HepG2 (cell line): ENCODE results near the gene ARHGEF26. TPM values are rescaled to one million over a fixed set of nuclear protein-coding genes. Genes with fewer than 3 reads are reported as not detected.

ENCODE experiments used
- ATAC-seq: fragments of 200-7000 bp; cut with Tn5 transposase; 3 replicates; pipeline ENCODE4 v1.9.1; 2020; ENCODE audit warnings: mild to moderate bottlenecking, moderate library complexity
- BruUV-seq: library from RNA; stranded (reverse); fragments of 400-500 nt; replicated peaks from 2 replicates; lab custom pipeline; 2021; lab: Mats Ljungman, UMichigan
- CTCF ChIA-PET: fragments of 300-600 bp; formaldehyde crosslinking; extraction: SDS; loops from one replicate; lab custom pipeline; 2021; ENCODE audit warnings: low total read pairs, inconsistent platforms, low intra/inter-chr PET ratio; lab: Yijun Ruan, JAX
- POLR2A ChIA-PET: fragments of 350-600 bp; sonication (Branson Sonifier 250); formaldehyde crosslinking; loops from one replicate; lab custom pipeline; 2020; ENCODE audit warnings: antibody characterized with exemption, inconsistent platforms; lab: Yijun Ruan, JAX
- DNase-seq: peaks from one replicate; pipeline ENCODE4 v3.0.0-alpha.2; 2015; ENCODE audit warnings: low spot score
- FAIRE-seq: peaks from 3 replicates; lab custom pipeline; 2011; peaks lifted over from hg19 to GRCh38; lab: Jason Lieb, UNC
- H2AFZ ChIP-seq: one replicate; pipeline ENCODE4 v1.6.1; 2011; ENCODE audit warnings: low read length, inconsistent platforms
- H3K27ac ChIP-seq: fragments of 300-600 bp; 3 replicates; pipeline ENCODE4 v1.8.0; 2011; ENCODE audit warnings: mixed run types, mild to moderate bottlenecking, mixed read lengths, low read length, inconsistent platforms; ENCODE audit not compliant: insufficient read depth; ENCODE audit errors: extremely low read length
- H3K27me3 ChIP-seq, 2 experiments: fragments of 200-600 bp in 1 of 2; 2 replicates in 1 of 2; 3 replicates in 1 of 2; pipeline versions ENCODE4 v1.6.0 to v1.8.0; 2011; ENCODE audit warnings: low read length in 2 of 2, mild to moderate bottlenecking in 2 of 2, moderate library complexity in 2 of 2, inconsistent platforms in 1 of 2; ENCODE audit not compliant: insufficient read depth in 2 of 2, control insufficient read depth in 1 of 2
- H3K36me3 ChIP-seq, 2 experiments: fragments of 200-600 bp in 1 of 2; replicated peaks in 1 of 2; 2 replicates in 1 of 2; 3 replicates in 1 of 2; pipeline versions ENCODE4 v1.5.1 to v1.8.0; 2011; ENCODE audit warnings: low read length in 2 of 2, inconsistent platforms in 1 of 2; ENCODE audit not compliant: insufficient read depth in 2 of 2, control insufficient read depth in 1 of 2
- H3K4me1 ChIP-seq: 2 replicates; pipeline ENCODE4 v1.5.1; 2012; ENCODE audit warnings: low read length, inconsistent platforms; ENCODE audit not compliant: insufficient read depth
- H3K4me2 ChIP-seq: 2 replicates; pipeline ENCODE4 v1.6.0; 2011; ENCODE audit warnings: low read depth, low read length, inconsistent platforms
- H3K4me3 ChIP-seq, 3 experiments: fragments of 200-600 bp in 1 of 3; sonication (generic), shearing (Covaris generic) in 1 of 3; replicated peaks in 1 of 3; 2 replicates each; pipeline ENCODE4 v1.5.1; 2011 to 2016; ENCODE audit warnings: low read length in 3 of 3, inconsistent platforms in 2 of 3, low read depth in 2 of 3, mild to moderate bottlenecking in 2 of 3, control low read depth in 1 of 3, mixed read lengths in 1 of 3; ENCODE audit not compliant: insufficient read depth in 1 of 3
- H3K79me2 ChIP-seq: one replicate; pipeline ENCODE4 v1.6.1; 2011; ENCODE audit warnings: low read length, inconsistent platforms; ENCODE audit not compliant: insufficient read depth
- H3K9ac ChIP-seq: 2 replicates; pipeline ENCODE4 v1.6.0; 2011; ENCODE audit warnings: mild to moderate bottlenecking, low read depth, low read length, inconsistent platforms; ENCODE audit not compliant: insufficient read depth
- H3K9me3 ChIP-seq: 2 replicates; pipeline ENCODE4 v1.5.1; 2012; ENCODE audit warnings: mild to moderate bottlenecking, low read length
- H4K20me1 ChIP-seq: 2 replicates; pipeline ENCODE4 v1.6.0; 2011; ENCODE audit warnings: inconsistent platforms, mild to moderate bottlenecking, low read length, moderate library complexity; ENCODE audit not compliant: insufficient read depth
- CHCHD3 ChIP-seq: sonication (generic); formaldehyde crosslinking; IDR thresholded peaks from 2 replicates; pipeline ENCODE4 v1.8.0; 2022; ENCODE audit warnings: mild to moderate bottlenecking, missing genetic modification reagents, moderate library complexity
- CREM ChIP-seq, 2 experiments: sonication (generic) in 1 of 2; formaldehyde crosslinking in 1 of 2; IDR thresholded peaks; 2 replicates each; pipeline versions ENCODE4 v1.4.0 to v1.6.1; 2016 to 2020; ENCODE audit warnings: antibody characterized with exemption in 1 of 2, mild to moderate bottlenecking in 1 of 2, missing genetic modification reagents in 1 of 2
- FOXO4 ChIP-seq: sonication (generic); formaldehyde crosslinking; conservative IDR thresholded peaks from 2 replicates; pipeline ENCODE4 v1.8.1; 2023; ENCODE audit warnings: missing genetic modification reagents
- HNF1A ChIP-seq, 2 experiments: sonication (generic) in 1 of 2; formaldehyde crosslinking in 1 of 2; IDR thresholded peaks; 2 replicates each; pipeline versions ENCODE4 v1.4.0 to v1.6.1; 2016 to 2020; ENCODE audit warnings: borderline replicate concordance in 1 of 2, low read depth in 1 of 2, mild to moderate bottlenecking in 1 of 2, missing genetic modification reagents in 1 of 2
- KDM6A ChIP-seq: IDR thresholded peaks from 2 replicates; pipeline ENCODE4 v1.6.1; 2016; ENCODE audit warnings: low read depth
- MED13 ChIP-seq: sonication (generic); formaldehyde crosslinking; IDR thresholded peaks from 2 replicates; pipeline ENCODE4 v1.5.0; 2020; ENCODE audit warnings: missing genetic modification reagents
- PHF8 ChIP-seq: sonication (generic); formaldehyde crosslinking; IDR thresholded peaks from 2 replicates; pipeline ENCODE4 v1.5.0; 2020; ENCODE audit warnings: missing genetic modification reagents
- SIX1 ChIP-seq: sonication (generic); formaldehyde crosslinking; IDR thresholded peaks from 2 replicates; pipeline ENCODE4 v1.4.0; 2020; ENCODE audit warnings: missing genetic modification reagents, borderline replicate concordance
- SKIL ChIP-seq: sonication (generic); formaldehyde crosslinking; IDR thresholded peaks from 2 replicates; pipeline ENCODE4 v1.8.0; 2022; ENCODE audit warnings: missing genetic modification reagents, mild to moderate bottlenecking, moderate library complexity, borderline replicate concordance
- SRSF9 ChIP-seq: fragments of 200-400 bp; formaldehyde crosslinking; IDR thresholded peaks from 2 replicates; pipeline ENCODE4 v1.6.1; 2018; ENCODE audit warnings: borderline replicate concordance, mild to moderate bottlenecking, low read depth, low read length; ENCODE audit not compliant: insufficient read depth, poor library complexity, severe bottlenecking
- ZNF101 ChIP-seq: sonication (generic); formaldehyde crosslinking; IDR thresholded peaks from 2 replicates; pipeline ENCODE4 v1.4.0; 2020; ENCODE audit warnings: mild to moderate bottlenecking, low read depth, missing genetic modification reagents, borderline replicate concordance
- ZNF446 ChIP-seq: sonication (generic); formaldehyde crosslinking; IDR thresholded peaks from 2 replicates; pipeline ENCODE4 v1.5.0; 2020; ENCODE audit warnings: mild to moderate bottlenecking, missing genetic modification reagents
- WGBS: methylation state at CpG from one replicate; pipeline ENCODE4 v1.1.6; 2017; ENCODE audit warnings: low lambda C conversion rate; 5-methylcytosine and 5-hydroxymethylcytosine counted together
- in situ Hi-C: cut with HindIII; loops from 2 replicates; pipeline ENCODE4 v1.10.0; 2017; ENCODE audit warnings: low pct_unique_long_range_greater_than_20kb; ENCODE audit not compliant: extremely low pct_ligation_motif_present
- intact Hi-C: fragments of 100-400 bp; cut with micrococcal nuclease; formaldehyde crosslinking; loops from one replicate; pipeline ENCODE4 v1.10.0; 2022; ENCODE audit not compliant: unreplicated experiment
- polyA plus RNA-seq, 8 experiments: library from polyadenylated mRNA; depleted of rRNA in 3 of 8; stranded (reverse) in 7 of 8; unstranded in 1 of 8; fragments of >200 nt; fragmentation: Illumina TruSeq in 4 of 8; extraction: Trizol in 4 of 8; gene quantifications; 2 replicates each; pipeline versions ENCODE4 v1.2.1 to v1.2.3, GENCODE V29; 2011 to 2016; ENCODE audit warnings: low read depth in 4 of 8, missing spikeins in 1 of 8, mixed read lengths in 1 of 8; ENCODE audit not compliant: insufficient read depth in 1 of 8
- total RNA-seq, 5 experiments: library from RNA; depleted of rRNA; stranded (reverse); fragments of >200 nt; fragmentation: Illumina TruSeq; extraction: Trizol; gene quantifications; 2 replicates each; pipeline ENCODE4 v1.2.3, GENCODE V29; 2016; ENCODE audit warnings: low read depth in 1 of 5

Gene ARHGEF26
- total and polyA plus RNA-seq, 2 of the 13 experiments (the other 11 are each of a cell fraction or from before 2014, with no cell fraction given) = 0.74 to 6.1 TPM

GRCh38 chr3:154223519-154223918, 102.3 kb downstream of the ARHGEF26 start (continued):
- TF ChIP-seq CREM (IDR thresholded peaks at IDR 0.05) (no peak), CREM (CRISPR knock-in tag; IDR thresholded peaks at IDR 0.05) (no peak), MED13 (CRISPR knock-in tag) (no peak), PHF8 (CRISPR knock-in tag) (no peak)
- TF ChIP-seq, all 625 proteins: peak for 0

- no peaks in the 10 kb centered on the region for H4K20me1 ChIP-seq
- H3K79me2 ChIP-seq = no peaks in the 10 kb centered on the region
- POLR2A ChIA-PET = no interaction called here
- CTCF ChIA-PET = no interaction called here
- H2AFZ ChIP-seq = no peak overlapping the region
- ATAC-seq (no peak), FAIRE-seq (no peak), DNase-seq (no peak)
- no peaks in the 10 kb centered on the region for H3K9me3 ChIP-seq
- H3K36me3 ChIP-seq = no peaks in the 10 kb centered on the region
- no TSS peak for BruUV-seq
- no peak for TF ChIP-seq HNF1A (IDR thresholded peaks at IDR 0.05; ENCODE audit: low read depth)
- TF ChIP-seq HNF1A (CRISPR knock-in tag; IDR thresholded peaks at IDR 0.05; ENCODE audit: borderline replicate concordance) = no peak
- no peak for TF ChIP-seq CHCHD3 (CRISPR knock-in tag)
- no peak for TF ChIP-seq ZNF101 (CRISPR knock-in tag)
- no peak for TF ChIP-seq KDM6A (CRISPR knock-in tag)
- TF ChIP-seq SKIL = no peak
- no peak for TF ChIP-seq SRSF9
- TF ChIP-seq FOXO4 (CRISPR knock-in tag) = no peak
- no peak for TF ChIP-seq ZNF446
- TF ChIP-seq SIX1 (CRISPR knock-in tag) = no peak
- H3K27me3 ChIP-seq = no peaks in the 10 kb centered on the region
- H3K4me2 ChIP-seq = no peak overlapping the region
- WGBS = 32% methylated on average over 6 of the region's 6 CpGs
- no peak overlapping the region for H3K27ac ChIP-seq
- H3K9ac ChIP-seq = no peak overlapping the region
- in situ Hi-C loops = no loop called here
- intact Hi-C loops = loop anchor here (10.0 kb wide), 1 partner anchor 100 kb away; the partner anchor contains the start of gene ARHGEF26
- no peak overlapping the region for H3K4me3 ChIP-seq
- H3K4me1 ChIP-seq = peaks cover 11% of the 10 kb centered on the region
Measured at GRCh38 chr3:154224366-154224765, 103.2 kb downstream of the ARHGEF26 start.
